ENCODE data around the gene MPZL2. TPM values are rescaled to one million over a fixed set of nuclear protein-coding genes. Genes with fewer than 3 reads are reported as not detected.

The MPZL2 gene
- total RNA-seq, 1 experiment from 2014 or later, result 1.2 TPM

DNA sequence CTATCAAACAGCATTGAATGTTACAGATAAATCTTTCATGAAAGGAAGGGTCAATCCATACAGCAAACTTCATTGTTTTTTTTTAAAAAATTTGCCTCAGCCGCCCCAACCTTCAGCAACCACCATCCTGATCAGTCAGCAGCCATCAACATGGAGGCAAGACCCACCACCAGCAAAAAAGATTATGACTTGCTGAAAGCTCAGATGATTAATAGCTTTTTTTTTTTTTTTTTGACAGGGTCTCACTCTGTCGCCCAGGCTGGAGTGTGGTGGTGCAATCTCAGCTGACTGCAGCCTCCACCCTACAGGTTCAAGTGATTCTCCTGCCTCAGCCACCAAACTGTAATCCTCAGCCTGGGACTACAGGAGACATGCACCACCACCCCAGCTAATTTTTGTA is 22.4 kb upstream of the MPZL2 start (continued):
- TF ChIP-seq, protein P1, sequence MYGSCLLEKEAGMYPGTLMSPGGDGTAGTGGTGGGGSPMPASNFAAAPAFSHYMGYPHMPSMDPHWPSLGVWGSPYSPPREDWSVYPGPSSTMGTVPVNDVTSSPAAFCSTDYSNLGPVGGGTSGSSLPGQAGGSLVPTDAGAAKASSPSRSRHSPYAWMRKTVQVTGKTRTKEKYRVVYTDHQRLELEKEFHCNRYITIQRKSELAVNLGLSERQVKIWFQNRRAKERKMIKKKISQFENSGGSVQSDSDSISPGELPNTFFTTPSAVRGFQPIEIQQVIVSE (CRISPR knock-in tag; IDR thresholded peaks at IDR 0.05; ENCODE audit: borderline replicate concordance), result no peak
- TF ChIP-seq ZNF263 (CRISPR knock-in tag; IDR thresholded peaks at IDR 0.05; ENCODE audit: low read depth) (no peak), TEAD4 (CRISPR knock-in tag; IDR thresholded peaks at IDR 0.05) (no peak), FOXK1 (CRISPR knock-in tag; IDR thresholded peaks at IDR 0.05) (no peak)
- TF ChIP-seq, protein P2, sequence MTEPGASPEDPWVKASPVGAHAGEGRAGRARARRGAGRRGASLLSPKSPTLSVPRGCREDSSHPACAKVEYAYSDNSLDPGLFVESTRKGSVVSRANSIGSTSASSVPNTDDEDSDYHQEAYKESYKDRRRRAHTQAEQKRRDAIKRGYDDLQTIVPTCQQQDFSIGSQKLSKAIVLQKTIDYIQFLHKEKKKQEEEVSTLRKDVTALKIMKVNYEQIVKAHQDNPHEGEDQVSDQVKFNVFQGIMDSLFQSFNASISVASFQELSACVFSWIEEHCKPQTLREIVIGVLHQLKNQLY (CRISPR knock-in tag; IDR thresholded peaks at IDR 0.05), result no peak
- TF ChIP-seq, protein P3, sequence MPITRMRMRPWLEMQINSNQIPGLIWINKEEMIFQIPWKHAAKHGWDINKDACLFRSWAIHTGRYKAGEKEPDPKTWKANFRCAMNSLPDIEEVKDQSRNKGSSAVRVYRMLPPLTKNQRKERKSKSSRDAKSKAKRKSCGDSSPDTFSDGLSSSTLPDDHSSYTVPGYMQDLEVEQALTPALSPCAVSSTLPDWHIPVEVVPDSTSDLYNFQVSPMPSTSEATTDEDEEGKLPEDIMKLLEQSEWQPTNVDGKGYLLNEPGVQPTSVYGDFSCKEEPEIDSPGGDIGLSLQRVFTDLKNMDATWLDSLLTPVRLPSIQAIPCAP (CRISPR knock-in tag; IDR thresholded peaks at IDR 0.05), result no peak

DNA sequence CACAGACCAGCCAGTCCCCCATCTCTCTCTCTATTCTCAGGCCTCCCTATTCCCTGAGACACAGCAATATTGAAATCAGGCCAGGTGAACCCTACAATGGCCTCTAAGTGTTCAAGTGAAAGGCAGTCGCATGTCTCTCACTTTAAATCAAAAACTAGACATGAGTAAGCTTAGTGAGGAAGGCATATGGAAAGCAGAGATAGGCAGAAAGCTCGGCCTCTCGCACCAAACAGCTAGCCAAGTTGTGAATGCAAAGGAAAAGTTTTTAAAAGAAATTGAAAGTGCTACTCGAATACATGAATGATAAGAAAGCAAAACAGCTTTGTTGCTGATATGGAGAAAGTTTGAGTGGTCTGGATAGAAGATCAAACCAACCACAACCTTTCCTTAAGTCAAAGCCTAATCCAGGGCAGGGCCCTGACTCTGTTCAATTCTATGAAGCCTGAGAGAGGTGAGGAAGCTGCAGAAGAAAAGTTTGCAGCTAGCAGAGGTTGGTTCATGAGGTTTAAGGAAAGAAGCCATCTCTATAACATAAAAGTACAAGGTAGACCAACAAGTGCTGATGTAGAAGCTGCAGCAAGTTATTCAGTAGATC is 19.8 kb upstream of the MPZL2 start:
- POLR2A ChIA-PET, result no interaction called here
- H3K4me1 Mint-ChIP-seq, result no peaks in the 10 kb centered on the region

DNA sequence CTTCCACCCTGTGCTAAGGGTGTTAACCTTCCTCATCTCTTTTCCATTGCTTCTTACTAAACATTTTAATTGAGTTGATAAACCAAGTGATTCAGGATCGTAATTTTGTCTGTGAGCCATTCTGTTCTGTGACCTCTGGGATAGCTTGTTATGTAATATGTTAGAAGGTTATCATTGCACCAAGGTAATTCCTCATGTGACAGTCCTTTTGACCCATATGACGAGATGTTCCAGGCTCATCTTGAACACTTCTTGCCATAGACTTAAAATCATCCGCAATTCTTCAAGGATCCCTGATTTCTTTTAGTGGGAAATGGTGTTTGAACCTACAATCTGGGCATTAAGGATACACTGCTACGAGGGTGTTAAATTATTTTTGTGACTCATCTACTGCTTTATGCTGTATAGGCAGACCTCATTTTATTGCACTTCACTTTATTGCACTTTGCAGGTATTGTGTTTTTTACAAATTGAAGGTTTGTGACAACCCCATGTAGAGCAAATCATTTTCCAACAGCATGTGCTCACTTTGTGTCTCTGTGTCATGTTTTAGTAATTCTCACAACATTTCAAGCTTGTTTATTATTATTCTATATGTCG is 19.0 kb upstream of the MPZL2 start:
- Mint-ChIP-seq H3K4me1 (no peaks in the 10 kb centered on the region), H3K9me3 (no peaks in the 10 kb centered on the region), H3K27ac (no peak overlapping the region), H3K27me3 (ENCODE audit: low read depth) (peaks cover 18% of the 10 kb centered on the region), H3K36me3 (no peaks in the 10 kb centered on the region), H3K4me3 (no peak overlapping the region)
- ATAC-seq (no peak), DNase-seq (ENCODE audit: low spot score) (no peak)
- POLR2A ChIA-PET, result no interaction called here
- CTCF ChIA-PET, result interaction anchor here (1.5 to 3.4 kb wide), 2 partner anchors 12 to 84 kb away, joined by 3 to 9 read pairs; no protein-coding TSS in a partner anchor
- no peak for TF ChIP-seq ZNF423 (CRISPR knock-in tag; IDR thresholded peaks at IDR 0.05)
- TF ChIP-seq ETV6 (CRISPR knock-in tag; IDR thresholded peaks at IDR 0.05), result no peak
- no peak for TF ChIP-seq TEAD4 (CRISPR knock-in tag; IDR thresholded peaks at IDR 0.05)
- no peak for TF ChIP-seq TCF7 (CRISPR knock-in tag; IDR thresholded peaks at IDR 0.05; ENCODE audit: low read depth)
- no peak for TF ChIP-seq MYBL2 (CRISPR knock-in tag; IDR thresholded peaks at IDR 0.05)
- TF ChIP-seq, protein P4, sequence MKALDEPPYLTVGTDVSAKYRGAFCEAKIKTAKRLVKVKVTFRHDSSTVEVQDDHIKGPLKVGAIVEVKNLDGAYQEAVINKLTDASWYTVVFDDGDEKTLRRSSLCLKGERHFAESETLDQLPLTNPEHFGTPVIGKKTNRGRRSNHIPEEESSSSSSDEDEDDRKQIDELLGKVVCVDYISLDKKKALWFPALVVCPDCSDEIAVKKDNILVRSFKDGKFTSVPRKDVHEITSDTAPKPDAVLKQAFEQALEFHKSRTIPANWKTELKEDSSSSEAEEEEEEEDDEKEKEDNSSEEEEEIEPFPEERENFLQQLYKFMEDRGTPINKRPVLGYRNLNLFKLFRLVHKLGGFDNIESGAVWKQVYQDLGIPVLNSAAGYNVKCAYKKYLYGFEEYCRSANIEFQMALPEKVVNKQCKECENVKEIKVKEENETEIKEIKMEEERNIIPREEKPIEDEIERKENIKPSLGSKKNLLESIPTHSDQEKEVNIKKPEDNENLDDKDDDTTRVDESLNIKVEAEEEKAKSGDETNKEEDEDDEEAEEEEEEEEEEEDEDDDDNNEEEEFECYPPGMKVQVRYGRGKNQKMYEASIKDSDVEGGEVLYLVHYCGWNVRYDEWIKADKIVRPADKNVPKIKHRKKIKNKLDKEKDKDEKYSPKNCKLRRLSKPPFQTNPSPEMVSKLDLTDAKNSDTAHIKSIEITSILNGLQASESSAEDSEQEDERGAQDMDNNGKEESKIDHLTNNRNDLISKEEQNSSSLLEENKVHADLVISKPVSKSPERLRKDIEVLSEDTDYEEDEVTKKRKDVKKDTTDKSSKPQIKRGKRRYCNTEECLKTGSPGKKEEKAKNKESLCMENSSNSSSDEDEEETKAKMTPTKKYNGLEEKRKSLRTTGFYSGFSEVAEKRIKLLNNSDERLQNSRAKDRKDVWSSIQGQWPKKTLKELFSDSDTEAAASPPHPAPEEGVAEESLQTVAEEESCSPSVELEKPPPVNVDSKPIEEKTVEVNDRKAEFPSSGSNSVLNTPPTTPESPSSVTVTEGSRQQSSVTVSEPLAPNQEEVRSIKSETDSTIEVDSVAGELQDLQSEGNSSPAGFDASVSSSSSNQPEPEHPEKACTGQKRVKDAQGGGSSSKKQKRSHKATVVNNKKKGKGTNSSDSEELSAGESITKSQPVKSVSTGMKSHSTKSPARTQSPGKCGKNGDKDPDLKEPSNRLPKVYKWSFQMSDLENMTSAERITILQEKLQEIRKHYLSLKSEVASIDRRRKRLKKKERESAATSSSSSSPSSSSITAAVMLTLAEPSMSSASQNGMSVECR (CRISPR knock-in tag; IDR thresholded peaks at IDR 0.05; ENCODE audit: borderline replicate concordance), result no peak
- no peak for TF ChIP-seq FOXJ3 (CRISPR knock-in tag; IDR thresholded peaks at IDR 0.05; ENCODE audit: borderline replicate concordance)
- no peak for TF ChIP-seq NFE2L1 (CRISPR knock-in tag; IDR thresholded peaks at IDR 0.05)
- TF ChIP-seq NFATC4 (CRISPR knock-in tag; IDR thresholded peaks at IDR 0.05), result no peak

More for the DNA sequence above, 19.8 kb upstream of the MPZL2 start:
- Mint-ChIP-seq H3K9me3 (no peaks in the 10 kb centered on the region), H3K36me3 (no peaks in the 10 kb centered on the region), H3K27me3 (ENCODE audit: low read depth) (peaks cover 15% of the 10 kb centered on the region), H3K27ac (no peak overlapping the region), H3K4me3 (no peak overlapping the region)
- ATAC-seq (no peak), DNase-seq (ENCODE audit: low spot score) (no peak)
- CTCF ChIA-PET, result interaction anchor here (1.5 to 3.4 kb wide), 2 partner anchors 11 to 85 kb away, joined by 5 to 9 read pairs; no protein-coding TSS in a partner anchor
- TF ChIP-seq JAZF1 (CRISPR knock-in tag; IDR thresholded peaks at IDR 0.05) (no peak), NFYB (CRISPR knock-in tag; conservative IDR thresholded peaks at IDR 0.05; ENCODE audit: low read depth) (no peak), GRHL2 (CRISPR knock-in tag; IDR thresholded peaks at IDR 0.05; ENCODE audit: insufficient replicate concordance, severe bottlenecking) (no peak), KAT7 (CRISPR knock-in tag; IDR thresholded peaks at IDR 0.05; ENCODE audit: borderline replicate concordance) (no peak)
- TF ChIP-seq, protein P2 (CRISPR knock-in tag; IDR thresholded peaks at IDR 0.05), result no peak
- TF ChIP-seq, protein P4 (CRISPR knock-in tag; IDR thresholded peaks at IDR 0.05; ENCODE audit: borderline replicate concordance), result no peak
- TF ChIP-seq, protein P5, sequence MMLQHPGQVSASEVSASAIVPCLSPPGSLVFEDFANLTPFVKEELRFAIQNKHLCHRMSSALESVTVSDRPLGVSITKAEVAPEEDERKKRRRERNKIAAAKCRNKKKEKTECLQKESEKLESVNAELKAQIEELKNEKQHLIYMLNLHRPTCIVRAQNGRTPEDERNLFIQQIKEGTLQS (CRISPR knock-in tag; conservative IDR thresholded peaks at IDR 0.05), result no peak

Data from WTC11 (cell line).